ENCODE data around the gene DKKL1. TPM values are rescaled to one million over a fixed set of nuclear protein-coding genes. Genes with fewer than 3 reads are reported as not detected.
"Not testable (repeated sequence)": the region's sequence is repeated elsewhere in the genome, so short reads cannot be mapped to it uniquely, and the experiment has no call there.

DKKL1 gene
- total and polyA plus RNA-seq, 5 donors from 2014 or later = not detected

DNA sequence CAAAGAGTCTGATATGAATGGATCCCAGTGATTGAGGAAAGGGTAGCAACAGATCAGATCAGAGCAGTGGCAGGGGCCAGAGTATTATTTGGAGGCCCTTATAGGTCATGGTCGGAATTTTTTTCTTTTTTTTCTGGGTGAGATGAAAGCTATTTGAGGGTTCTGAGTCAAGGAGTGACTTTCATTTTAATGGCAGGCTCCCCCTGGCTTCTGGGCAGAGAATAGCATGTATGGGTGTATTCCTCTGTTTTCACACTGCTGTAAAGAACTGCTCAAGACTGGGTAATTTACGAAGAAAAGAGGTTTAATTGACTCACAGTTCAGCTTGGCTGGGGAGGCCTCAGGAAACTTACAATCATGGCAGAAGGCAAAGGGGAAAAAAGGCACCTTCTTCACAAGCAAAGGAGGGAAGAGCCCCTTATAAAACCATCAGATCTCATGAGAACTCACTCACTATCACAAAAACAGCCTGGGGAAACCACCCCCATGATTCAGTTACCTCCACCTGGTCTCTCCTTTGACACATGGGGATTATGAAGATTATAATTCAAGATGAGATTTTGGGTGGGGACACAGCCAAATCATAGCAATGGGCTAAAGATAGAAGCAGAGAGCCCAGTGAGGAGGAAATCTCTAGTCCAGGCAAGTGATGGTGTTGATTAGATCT is 35.7 kb upstream of the DKKL1 start:
- Histone ChIP-seq H3K9me3 (ENCODE audit: control insufficient read depth in 2 of 2, low read length in 2 of 2) (no peaks in the 10 kb centered on the region), H3K36me3 (ENCODE audit: control insufficient read depth, insufficient read depth, low read length) (no peaks in the 10 kb centered on the region), H3K4me1 (ENCODE audit: control insufficient read depth, insufficient read depth, low read length, poor library complexity, severe bottlenecking) (peaks cover 13% of the 10 kb centered on the region), H3K27ac (ENCODE audit: insufficient read depth, low read length, poor library complexity, severe bottlenecking) (no peak overlapping the region), H3K4me3 (ENCODE audit: low read depth, low read length) (no peak overlapping the region), H3K27me3 (ENCODE audit: control insufficient read depth, insufficient read depth, low read length) (no peaks in the 10 kb centered on the region)
- Mint-ChIP-seq H3K9me3 (no peaks in the 10 kb centered on the region), H3K27ac (peak overlapping the region; percentile 34 to 68 (median 44)), H3K36me3 (peaks cover 26% of the 10 kb centered on the region), H3K27me3 (no peaks in the 10 kb centered on the region), H3K4me1 (peaks cover 19 to 49% (median 37%) of the 10 kb centered on the region in 4 donors), H3K4me3 (peak overlapping the region in 2 of 4 donors; percentile 10 to 49)
- DNase-seq = peak in 2 of 3 donors; percentile 49 to 71
- ATAC-seq (ENCODE audit: low read depth in 2 of 2) = no peak

DNA sequence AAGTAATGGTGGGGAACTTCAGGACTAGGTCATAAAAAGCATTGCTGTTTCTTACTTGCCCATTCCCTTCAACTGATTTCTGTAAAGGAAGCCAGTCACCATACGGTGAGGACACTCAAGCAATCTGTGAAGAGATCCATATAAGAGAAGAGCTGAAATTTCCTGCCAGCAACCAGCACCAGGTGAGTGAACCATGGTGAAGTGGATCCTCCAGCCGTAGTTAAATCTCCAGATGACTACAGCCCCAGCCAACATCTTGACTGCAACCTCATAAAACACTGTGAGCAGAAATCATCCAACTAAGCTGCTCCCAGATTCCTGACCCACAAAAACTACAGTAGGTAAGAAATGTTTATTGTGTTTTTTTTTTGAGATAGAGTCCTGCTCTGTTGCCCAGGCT is 34.9 kb upstream of the DKKL1 start:
- Histone ChIP-seq H3K9me3 (ENCODE audit: control insufficient read depth in 2 of 2, low read length in 2 of 2) (no peaks in the 10 kb centered on the region), H3K4me3 (ENCODE audit: low read depth, low read length) (no peak overlapping the region), H3K27ac (ENCODE audit: insufficient read depth, low read length, poor library complexity, severe bottlenecking) (no peak overlapping the region), H3K4me1 (ENCODE audit: control insufficient read depth, insufficient read depth, low read length, poor library complexity, severe bottlenecking) (peaks cover 20% of the 10 kb centered on the region), H3K27me3 (ENCODE audit: control insufficient read depth, insufficient read depth, low read length) (no peaks in the 10 kb centered on the region), H3K36me3 (ENCODE audit: control insufficient read depth, insufficient read depth, low read length) (no peaks in the 10 kb centered on the region)
- Mint-ChIP-seq H3K4me3 (peak overlapping the region in 1 of 4 donors; percentile 10), H3K9me3 (no peaks in the 10 kb centered on the region), H3K4me1 (peaks cover 21 to 56% (median 41%) of the 10 kb centered on the region in 4 donors), H3K36me3 (peaks cover 26% of the 10 kb centered on the region), H3K27me3 (no peaks in the 10 kb centered on the region), H3K27ac (peak overlapping the region in 1 of 3 donors; percentile 68)
- DNase-seq (no peak), ATAC-seq (ENCODE audit: low read depth in 2 of 2) (no peak)

DNA sequence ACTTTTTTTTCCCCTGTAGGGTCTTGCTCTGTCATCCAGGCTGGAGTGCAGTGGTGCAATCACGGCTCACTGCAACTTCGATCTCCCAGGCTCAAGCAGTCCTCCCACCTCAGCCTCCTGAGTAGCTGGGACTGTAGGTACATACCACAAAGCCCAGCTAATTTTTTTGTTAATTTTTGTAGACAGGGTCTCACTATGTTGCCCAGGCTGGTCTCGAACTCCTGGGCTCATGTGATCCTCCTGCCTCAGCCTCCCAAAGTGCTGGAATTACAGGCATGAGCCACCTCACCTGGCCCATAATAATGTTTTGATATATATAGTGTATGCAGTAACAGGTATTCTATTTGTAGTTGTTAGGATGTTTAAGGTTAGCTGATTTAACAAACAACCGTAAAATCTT is 32.5 kb upstream of the DKKL1 start:
- H3K27me3 Mint-ChIP-seq; H3K36me3 ChIP-seq (ENCODE audit: control insufficient read depth, insufficient read depth, low read length); H3K4me3 ChIP-seq (ENCODE audit: low read depth, low read length); H3K27me3 ChIP-seq (ENCODE audit: control insufficient read depth, insufficient read depth, low read length); DNase-seq; ATAC-seq (ENCODE audit: low read depth in 2 of 2); H3K9me3 ChIP-seq (ENCODE audit: control insufficient read depth in 2 of 2, low read length in 2 of 2); H3K9me3 Mint-ChIP-seq: not testable (repeated sequence)
- H3K27ac Mint-ChIP-seq = peak overlapping the region in 2 of 3 donors; percentile 77 to 99
- H3K4me1 Mint-ChIP-seq = peaks cover 28 to 77% (median 55%) of the 10 kb centered on the region in 4 donors
- H3K36me3 Mint-ChIP-seq = peaks cover 33% of the 10 kb centered on the region
- Histone ChIP-seq H3K4me1 (ENCODE audit: control insufficient read depth, insufficient read depth, low read length, poor library complexity, severe bottlenecking) (peaks cover 44% of the 10 kb centered on the region), H3K27ac (ENCODE audit: insufficient read depth, low read length, poor library complexity, severe bottlenecking) (peak overlapping the region; percentile 37)
- peak overlapping the region; percentile 39 to 91 (median 65) for H3K4me3 Mint-ChIP-seq

DNA sequence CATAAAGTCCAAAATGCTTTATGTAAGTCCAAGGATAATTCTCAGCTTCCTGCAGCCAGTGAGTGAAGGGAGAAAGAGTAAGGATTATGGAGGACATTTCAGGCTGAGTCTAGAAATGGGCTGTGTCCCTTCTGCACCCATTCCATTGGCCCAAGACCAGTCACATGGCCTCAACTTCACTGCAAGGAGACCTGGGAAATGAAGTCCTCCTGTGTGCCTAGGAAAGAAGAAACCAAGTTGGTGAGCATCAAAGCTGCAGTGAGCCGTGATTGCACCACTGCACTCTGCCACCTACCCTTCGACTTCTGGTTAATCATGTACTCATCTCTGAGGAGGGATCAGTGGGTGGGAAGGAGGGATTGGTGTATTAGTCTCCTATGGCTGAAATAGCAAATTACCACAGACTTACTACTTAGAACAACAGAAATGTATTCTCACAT is 32.0 kb upstream of the DKKL1 start:
- H3K36me3 ChIP-seq (ENCODE audit: control insufficient read depth, insufficient read depth, low read length) = no peaks in the 10 kb centered on the region
- Mint-ChIP-seq H3K36me3 (peaks cover 36% of the 10 kb centered on the region), H3K4me1 (peaks cover 27 to 81% (median 58%) of the 10 kb centered on the region in 4 donors), H3K9me3 (peaks cover 0 to 1% (median 0%) of the 10 kb centered on the region in 7 donors), H3K4me3 (peak overlapping the region; percentile 39 to 91 (median 65)), H3K27me3 (no peaks in the 10 kb centered on the region), H3K27ac (peak overlapping the region; percentile 77 to 99 (median 87))
- DNase-seq = peak; percentile 48 to 85 (median 71)
- peaks cover 49% of the 10 kb centered on the region for H3K4me1 ChIP-seq (ENCODE audit: control insufficient read depth, insufficient read depth, low read length, poor library complexity, severe bottlenecking)
- peak overlapping the region; percentile 37 for H3K27ac ChIP-seq (ENCODE audit: insufficient read depth, low read length, poor library complexity, severe bottlenecking)
- no peaks in the 10 kb centered on the region for H3K9me3 ChIP-seq (ENCODE audit: control insufficient read depth in 2 of 2, low read length in 2 of 2)
- H3K27me3 ChIP-seq (ENCODE audit: control insufficient read depth, insufficient read depth, low read length) = no peaks in the 10 kb centered on the region
- H3K4me3 ChIP-seq (ENCODE audit: low read depth, low read length) = peak overlapping the region; percentile 32
- peak; percentile 68 to 71 for ATAC-seq (ENCODE audit: low read depth in 2 of 2)

DNA sequence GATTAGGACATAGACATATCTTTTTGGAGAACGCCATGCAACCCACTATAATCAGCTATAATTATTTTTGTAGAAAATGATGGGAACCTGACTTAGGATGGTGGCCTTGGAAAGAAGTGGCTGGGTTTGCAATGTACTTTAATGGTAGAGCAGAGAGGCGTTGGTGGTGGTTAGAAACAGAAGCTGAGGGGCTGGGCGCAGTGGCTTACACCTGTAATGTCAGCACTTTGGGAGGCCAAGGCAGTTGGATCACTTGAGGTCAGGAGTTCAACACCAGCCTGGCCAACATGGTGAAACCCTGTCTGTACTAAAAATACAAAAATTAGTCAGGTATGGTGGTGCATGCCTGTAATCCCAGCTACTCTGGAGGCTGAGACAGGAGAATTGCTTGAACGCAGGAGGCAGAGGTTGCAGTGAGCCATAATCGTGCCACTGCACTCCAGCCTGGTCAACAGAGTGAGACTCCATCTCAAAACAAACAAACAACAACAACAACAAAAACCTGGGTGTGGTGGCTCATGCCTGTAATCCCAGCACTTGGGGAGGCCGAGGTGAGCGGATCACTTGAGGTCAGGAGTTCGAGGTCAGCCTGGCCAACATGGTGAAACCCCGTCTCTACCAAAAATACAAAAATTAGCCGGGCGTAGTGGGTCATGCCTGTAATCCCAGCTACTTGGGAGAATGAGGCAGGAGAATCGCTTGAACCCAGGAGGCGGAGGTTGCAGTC is 30.8 kb upstream of the DKKL1 start:
- H3K36me3 Mint-ChIP-seq = peaks cover 35% of the 10 kb centered on the region
- peaks cover 23 to 87% (median 60%) of the 10 kb centered on the region in 4 donors for H3K4me1 Mint-ChIP-seq
- H3K4me3 ChIP-seq (ENCODE audit: low read depth, low read length); ATAC-seq (ENCODE audit: low read depth in 2 of 2); H3K27me3 Mint-ChIP-seq; DNase-seq; H3K27me3 ChIP-seq (ENCODE audit: control insufficient read depth, insufficient read depth, low read length); H3K9me3 ChIP-seq (ENCODE audit: control insufficient read depth in 2 of 2, low read length in 2 of 2); H3K36me3 ChIP-seq (ENCODE audit: control insufficient read depth, insufficient read depth, low read length); H3K9me3 Mint-ChIP-seq: not testable (repeated sequence)
- Histone ChIP-seq H3K4me1 (ENCODE audit: control insufficient read depth, insufficient read depth, low read length, poor library complexity, severe bottlenecking) (peaks cover 61% of the 10 kb centered on the region), H3K27ac (ENCODE audit: insufficient read depth, low read length, poor library complexity, severe bottlenecking) (peak overlapping the region; percentile 85)
- H3K27ac Mint-ChIP-seq = peak overlapping the region; percentile 42 to 99 (median 97)
- H3K4me3 Mint-ChIP-seq = peak overlapping the region; percentile 92 to 100 (median 96)

DNA sequence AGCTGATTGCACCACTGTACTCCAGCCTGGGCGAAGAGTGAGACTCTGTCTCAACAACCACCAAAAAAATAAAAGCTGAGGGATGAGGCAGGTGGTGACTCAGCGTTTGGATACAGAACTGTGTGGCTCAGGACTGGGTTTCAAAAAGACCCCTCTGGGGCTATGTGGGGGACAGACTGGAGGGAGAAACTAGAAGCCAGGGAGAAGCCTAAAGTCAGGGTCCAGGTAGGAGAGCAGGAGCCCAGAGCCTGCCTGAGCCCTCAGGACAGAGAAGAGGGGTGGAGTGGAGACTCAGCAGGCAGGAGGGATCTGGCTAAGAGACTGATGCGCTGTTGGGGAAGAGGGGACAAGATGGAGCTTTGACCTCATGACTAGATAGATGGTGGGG is 30.3 kb upstream of the DKKL1 start:
- Mint-ChIP-seq H3K9me3 (peaks cover 0 to 1% (median 0%) of the 10 kb centered on the region in 7 donors), H3K36me3 (peaks cover 34% of the 10 kb centered on the region), H3K4me1 (peaks cover 19 to 87% (median 55%) of the 10 kb centered on the region in 4 donors), H3K27me3 (no peaks in the 10 kb centered on the region), H3K27ac (peak overlapping the region; percentile 97 to 99 (median 97)), H3K4me3 (peak overlapping the region; percentile 92 to 100 (median 96))
- Histone ChIP-seq H3K4me1 (ENCODE audit: control insufficient read depth, insufficient read depth, low read length, poor library complexity, severe bottlenecking) (peaks cover 66% of the 10 kb centered on the region), H3K9me3 (ENCODE audit: control insufficient read depth in 2 of 2, low read length in 2 of 2) (no peaks in the 10 kb centered on the region), H3K36me3 (ENCODE audit: control insufficient read depth, insufficient read depth, low read length) (peaks cover 6% of the 10 kb centered on the region), H3K27ac (ENCODE audit: insufficient read depth, low read length, poor library complexity, severe bottlenecking) (peak overlapping the region; percentile 85), H3K27me3 (ENCODE audit: control insufficient read depth, insufficient read depth, low read length) (no peaks in the 10 kb centered on the region), H3K4me3 (ENCODE audit: low read depth, low read length) (peak overlapping the region; percentile 97)
- ATAC-seq (ENCODE audit: low read depth in 2 of 2) = no peak
- DNase-seq = no peak

DNA sequence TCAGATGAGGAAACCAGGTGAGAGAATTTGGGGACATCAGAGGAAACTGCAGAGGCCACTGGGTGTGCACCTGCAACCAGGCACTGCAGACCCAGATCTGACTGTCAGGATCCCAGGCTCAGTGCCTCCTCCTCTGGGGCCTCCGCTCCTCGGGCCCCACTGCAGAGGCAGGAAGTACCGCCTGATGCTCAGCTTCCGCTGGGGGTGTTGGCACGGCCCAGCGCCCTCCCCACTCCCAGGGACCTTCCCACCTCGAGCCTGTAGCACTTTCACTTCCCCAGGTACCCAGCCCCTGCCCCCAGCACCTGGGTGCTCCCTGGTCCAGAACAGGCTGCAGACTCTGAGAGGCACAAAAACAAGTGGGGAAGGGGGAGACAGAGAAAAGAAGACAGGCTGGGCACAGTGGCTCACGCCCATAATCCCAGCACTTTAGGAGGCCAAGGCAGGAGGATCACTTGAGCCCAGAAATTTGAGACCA is 29.8 kb upstream of the DKKL1 start:
- peak; percentile 51 to 83 (median 57) for DNase-seq
- peak overlapping the region; percentile 97 to 99 (median 97) for H3K27ac Mint-ChIP-seq
- H3K9me3 ChIP-seq (ENCODE audit: control insufficient read depth in 2 of 2, low read length in 2 of 2) = no peaks in the 10 kb centered on the region
- peaks cover 0 to 1% (median 0%) of the 10 kb centered on the region in 7 donors for H3K9me3 Mint-ChIP-seq
- peaks cover 68% of the 10 kb centered on the region for H3K4me1 ChIP-seq (ENCODE audit: control insufficient read depth, insufficient read depth, low read length, poor library complexity, severe bottlenecking)
- peaks cover 19 to 87% (median 54%) of the 10 kb centered on the region in 4 donors for H3K4me1 Mint-ChIP-seq
- H3K27me3 Mint-ChIP-seq = no peaks in the 10 kb centered on the region
- H3K36me3 Mint-ChIP-seq = peaks cover 38% of the 10 kb centered on the region
- H3K36me3 ChIP-seq (ENCODE audit: control insufficient read depth, insufficient read depth, low read length) = peaks cover 10% of the 10 kb centered on the region
- peak overlapping the region; percentile 85 for H3K27ac ChIP-seq (ENCODE audit: insufficient read depth, low read length, poor library complexity, severe bottlenecking)
- peak overlapping the region; percentile 97 for H3K4me3 ChIP-seq (ENCODE audit: low read depth, low read length)
- no peaks in the 10 kb centered on the region for H3K27me3 ChIP-seq (ENCODE audit: control insufficient read depth, insufficient read depth, low read length)
- ATAC-seq (ENCODE audit: low read depth in 2 of 2) = peak; percentile 68 to 76
- H3K4me3 Mint-ChIP-seq = peak overlapping the region; percentile 92 to 100 (median 96)
